Neural crest cell (in vitro differentiated cells): ENCODE data around the gene PPP1R16B. TPM values are rescaled to one million over a fixed set of nuclear protein-coding genes. Genes with fewer than 3 reads are reported as not detected.

Source experiments
- DNase-seq: peaks from one replicate; pipeline ENCODE4 v3.0.0; 2021; ENCODE audit warnings: low read depth, mixed read lengths, low spot score
- H3K27ac Mint-ChIP-seq: one replicate; pipeline ENCODE4 v1.8.0; 2021; ENCODE audit warnings: mild to moderate bottlenecking, mixed read lengths; ENCODE audit not compliant: unreplicated experiment
- H3K27me3 Mint-ChIP-seq: 2 replicates; pipeline ENCODE4 v1.8.0; 2021; ENCODE audit warnings: low read depth, mild to moderate bottlenecking, mixed read lengths
- H3K36me3 Mint-ChIP-seq: 2 replicates; pipeline ENCODE4 v1.8.0; 2021; ENCODE audit warnings: low read depth, mild to moderate bottlenecking, mixed read lengths
- H3K4me1 Mint-ChIP-seq: 2 replicates; pipeline ENCODE4 v1.8.0; 2021; ENCODE audit warnings: mixed read lengths
- H3K4me3 Mint-ChIP-seq: one replicate; pipeline ENCODE4 v1.8.0; 2021; ENCODE audit warnings: mild to moderate bottlenecking, mixed read lengths
- H3K9me3 Mint-ChIP-seq: 2 replicates; pipeline ENCODE4 v1.8.0; 2021; ENCODE audit warnings: mixed read lengths
- CTCF ChIP-seq: fragments of 200-600 bp; sonication (generic); conservative IDR thresholded peaks from 2 replicates; pipeline ENCODE4 v1.5.0; 2021; ENCODE audit warnings: antibody characterized with exemption, mild to moderate bottlenecking
- total RNA-seq: library from RNA; stranded (reverse); gene quantifications from 2 replicates; pipeline ENCODE4 v1.2.1, GENCODE V29; 2021

PPP1R16B gene
- total RNA-seq, 1 donor from 2014 or later: 0.30 TPM

DNA sequence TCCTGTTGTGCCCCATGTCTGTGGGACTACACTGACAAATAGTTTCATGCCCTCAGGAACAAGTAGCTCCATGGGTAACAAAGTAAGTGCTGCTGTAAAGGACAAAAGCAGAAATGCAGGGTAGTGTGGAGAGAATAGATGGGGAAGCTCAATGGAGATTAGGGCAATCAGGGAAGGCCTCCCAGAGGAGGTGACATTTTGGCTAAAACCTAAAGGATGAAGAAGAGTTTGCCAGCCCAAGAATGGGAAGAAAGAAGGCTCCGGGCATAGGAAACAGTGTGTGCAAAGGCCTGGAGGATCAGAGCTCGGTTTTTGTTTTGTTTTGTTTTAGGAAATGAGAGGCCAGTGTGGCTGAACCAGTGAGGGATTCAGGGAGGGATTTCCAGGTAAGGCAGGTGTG is 77.1 kb downstream of the PPP1R16B start:
- Mint-ChIP-seq H3K9me3 (no peaks in the 10 kb centered on the region), H3K4me3 (no peak overlapping the region), H3K27me3 (peaks cover 38% of the 10 kb centered on the region), H3K4me1 (no peaks in the 10 kb centered on the region), H3K36me3 (no peaks in the 10 kb centered on the region), H3K27ac (no peak overlapping the region)
- DNase-seq: no peak
- TF ChIP-seq CTCF: no peak

GRCh38 chr20:38883081-38883980 is 77.8 kb downstream of the PPP1R16B start:
- H3K4me1 Mint-ChIP-seq: no peaks in the 10 kb centered on the region
- TF ChIP-seq CTCF: no peak
- H3K4me3 Mint-ChIP-seq: no peak overlapping the region
- no peak overlapping the region for H3K27ac Mint-ChIP-seq
- no peaks in the 10 kb centered on the region for H3K9me3 Mint-ChIP-seq
- no peak for DNase-seq
- peaks cover 34% of the 10 kb centered on the region for H3K27me3 Mint-ChIP-seq
- H3K36me3 Mint-ChIP-seq: no peaks in the 10 kb centered on the region

DNA sequence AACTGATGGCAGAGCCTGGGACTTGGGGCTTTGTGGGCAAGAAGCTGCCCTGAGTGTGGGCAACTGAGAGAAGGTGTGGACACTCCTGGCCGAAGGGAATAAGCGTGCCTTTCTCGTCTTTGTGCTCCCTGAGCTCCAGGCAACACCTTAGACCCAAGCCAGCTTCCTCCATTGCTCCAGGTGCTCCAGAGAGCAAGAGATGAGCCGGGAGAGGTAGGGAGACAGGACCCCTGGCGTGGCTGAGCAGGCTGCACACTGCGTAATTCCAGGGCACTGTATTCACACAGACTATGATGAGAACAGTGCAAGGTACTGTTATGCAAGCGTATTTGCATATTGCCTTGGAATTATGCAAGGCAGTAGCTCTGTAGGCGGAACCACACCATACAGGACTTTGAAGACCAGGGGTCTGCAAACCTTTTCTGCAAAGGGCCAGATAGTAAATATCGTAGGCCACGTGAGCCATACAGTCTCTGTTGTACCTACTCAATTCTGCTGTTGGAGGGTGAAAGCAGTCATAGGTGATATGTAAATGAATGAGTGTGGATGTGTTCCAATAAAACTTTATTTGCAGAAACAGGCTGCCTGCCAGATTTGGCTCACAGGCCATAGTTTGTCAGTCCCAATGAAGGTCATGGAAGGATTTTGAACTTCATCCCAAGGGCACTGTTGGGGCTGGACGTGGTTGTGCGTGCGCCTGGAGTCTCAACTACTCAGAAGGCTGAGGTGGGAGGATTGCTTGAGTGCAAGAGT is 78.7 kb downstream of the PPP1R16B start:
- Mint-ChIP-seq H3K27ac (no peak overlapping the region), H3K36me3 (no peaks in the 10 kb centered on the region), H3K4me1 (no peaks in the 10 kb centered on the region), H3K4me3 (no peak overlapping the region), H3K27me3 (peaks cover 27% of the 10 kb centered on the region), H3K9me3 (no peaks in the 10 kb centered on the region)
- no peak for DNase-seq
- TF ChIP-seq CTCF: no peak

GRCh38 chr20:38885357-38885756 is 79.9 kb downstream of the PPP1R16B start:
- Mint-ChIP-seq H3K9me3 (no peaks in the 10 kb centered on the region), H3K4me1 (peaks cover 4% of the 10 kb centered on the region), H3K36me3 (no peaks in the 10 kb centered on the region)

More at GRCh38 chr20:38885357-38885756, 79.9 kb downstream of the PPP1R16B start:
- no peak for DNase-seq
- H3K4me3 Mint-ChIP-seq: no peak overlapping the region
- no peak overlapping the region for H3K27ac Mint-ChIP-seq
- no peak for TF ChIP-seq CTCF
- H3K27me3 Mint-ChIP-seq: peaks cover 16% of the 10 kb centered on the region
